ENCODE data around the gene CLIP2.

- TF ChIP-seq, protein P1, sequence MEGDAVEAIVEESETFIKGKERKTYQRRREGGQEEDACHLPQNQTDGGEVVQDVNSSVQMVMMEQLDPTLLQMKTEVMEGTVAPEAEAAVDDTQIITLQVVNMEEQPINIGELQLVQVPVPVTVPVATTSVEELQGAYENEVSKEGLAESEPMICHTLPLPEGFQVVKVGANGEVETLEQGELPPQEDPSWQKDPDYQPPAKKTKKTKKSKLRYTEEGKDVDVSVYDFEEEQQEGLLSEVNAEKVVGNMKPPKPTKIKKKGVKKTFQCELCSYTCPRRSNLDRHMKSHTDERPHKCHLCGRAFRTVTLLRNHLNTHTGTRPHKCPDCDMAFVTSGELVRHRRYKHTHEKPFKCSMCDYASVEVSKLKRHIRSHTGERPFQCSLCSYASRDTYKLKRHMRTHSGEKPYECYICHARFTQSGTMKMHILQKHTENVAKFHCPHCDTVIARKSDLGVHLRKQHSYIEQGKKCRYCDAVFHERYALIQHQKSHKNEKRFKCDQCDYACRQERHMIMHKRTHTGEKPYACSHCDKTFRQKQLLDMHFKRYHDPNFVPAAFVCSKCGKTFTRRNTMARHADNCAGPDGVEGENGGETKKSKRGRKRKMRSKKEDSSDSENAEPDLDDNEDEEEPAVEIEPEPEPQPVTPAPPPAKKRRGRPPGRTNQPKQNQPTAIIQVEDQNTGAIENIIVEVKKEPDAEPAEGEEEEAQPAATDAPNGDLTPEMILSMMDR (IDR thresholded peaks at IDR 0.05; ENCODE audit: low read length) = no peak
- TF ChIP-seq EZH2 (optimal IDR thresholded peaks at IDR 0.05; ENCODE audit: low read depth, low read length) = no peak
These were observed 3.8 kb downstream of the CLIP2 start for GRCh38 chr7:74292757-74293576.

Measured in MM.1S (cell line).